Left forelimb (tissue), 1 donor: ENCODE measurements around the gene AKNA.

Experiments used
- DNase-seq: peaks from one replicate; pipeline ENCODE4 v3.0.0-alpha.2; 2018; ENCODE audit warnings: low spot score

The AKNA gene

DNA sequence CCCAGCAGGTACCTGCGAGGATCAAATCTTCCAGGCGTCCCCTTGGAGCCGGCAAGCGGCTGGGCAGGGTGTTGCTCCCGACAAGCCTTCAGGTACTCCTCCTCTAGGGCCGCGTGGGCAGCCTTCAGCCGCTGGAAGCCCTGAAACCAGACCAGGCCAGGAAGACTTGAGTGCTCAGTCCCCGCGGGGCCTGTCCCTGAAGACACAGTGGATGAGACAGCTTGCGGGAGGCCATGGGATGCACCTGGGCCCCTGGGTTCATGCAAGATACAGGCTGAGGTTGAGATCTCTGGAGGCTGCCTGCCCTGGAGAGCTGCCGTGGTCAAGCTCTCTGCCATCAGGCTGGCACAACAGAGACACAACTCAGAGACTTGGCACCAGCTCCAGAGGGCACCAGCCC, 25.4 kb downstream of the AKNA start:
- no peak for DNase-seq

DNA sequence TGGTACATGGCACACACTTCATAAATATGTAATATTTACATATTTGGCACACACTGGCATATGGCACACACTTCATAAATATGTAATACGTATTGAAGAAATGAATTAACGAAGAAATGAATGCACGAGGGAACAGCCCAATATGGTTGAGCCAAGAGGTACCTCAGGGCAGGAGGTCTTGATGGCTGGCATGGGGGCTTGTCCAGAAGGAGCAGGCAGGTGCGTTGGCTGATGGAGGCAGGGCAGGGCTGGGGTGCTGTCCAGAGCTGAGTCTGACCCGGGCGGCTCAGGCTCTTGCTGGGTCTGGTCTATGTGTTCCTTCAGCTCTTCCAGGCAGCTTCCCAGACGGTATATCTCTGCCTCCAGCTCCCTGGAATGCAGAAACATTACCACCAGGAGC, 26.2 kb downstream of the AKNA start:
- no peak for DNase-seq

DNA sequence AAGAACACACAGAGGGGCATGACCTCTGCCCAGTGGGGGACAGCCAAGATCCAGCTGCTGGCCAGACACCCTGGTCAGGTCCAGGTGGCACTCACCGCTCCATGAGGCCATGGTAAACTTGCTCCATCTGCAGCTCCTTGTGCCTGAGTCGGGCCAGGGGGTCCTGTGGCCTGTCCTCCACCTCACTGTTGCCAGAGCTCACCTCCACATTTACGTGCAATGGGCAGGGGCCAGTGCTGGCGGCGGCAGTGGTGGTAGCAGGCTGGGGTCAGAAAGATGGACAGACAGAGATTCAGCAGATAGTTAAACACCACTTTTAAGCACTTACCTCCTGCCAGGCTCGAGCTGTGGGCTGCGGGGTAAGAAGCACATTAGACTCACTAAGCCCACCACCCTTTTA, 28.0 kb downstream of the AKNA start:
- DNase-seq: no peak

DNA sequence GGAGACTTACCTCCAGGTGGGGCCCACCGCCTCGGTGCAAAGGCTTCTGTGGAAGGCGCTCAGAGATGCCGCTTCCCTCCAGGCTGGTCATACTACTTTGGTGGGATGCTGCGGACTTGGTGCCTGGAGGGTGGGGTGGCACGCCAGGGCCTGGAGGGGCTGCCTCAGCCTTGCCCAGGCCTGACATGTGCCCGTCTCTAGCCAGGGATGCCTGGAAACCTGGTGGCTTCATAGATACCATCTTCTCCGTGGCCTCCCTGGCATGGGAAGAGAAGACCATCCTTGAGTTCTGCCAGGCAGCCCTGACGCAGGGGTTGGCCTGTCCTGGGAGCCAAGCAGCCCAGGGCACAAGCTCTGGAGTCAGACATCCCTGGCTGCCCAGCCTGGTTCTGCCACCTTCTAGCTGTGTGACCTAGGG, 29.9 kb downstream of the AKNA start:
- DNase-seq: no peak

DNA sequence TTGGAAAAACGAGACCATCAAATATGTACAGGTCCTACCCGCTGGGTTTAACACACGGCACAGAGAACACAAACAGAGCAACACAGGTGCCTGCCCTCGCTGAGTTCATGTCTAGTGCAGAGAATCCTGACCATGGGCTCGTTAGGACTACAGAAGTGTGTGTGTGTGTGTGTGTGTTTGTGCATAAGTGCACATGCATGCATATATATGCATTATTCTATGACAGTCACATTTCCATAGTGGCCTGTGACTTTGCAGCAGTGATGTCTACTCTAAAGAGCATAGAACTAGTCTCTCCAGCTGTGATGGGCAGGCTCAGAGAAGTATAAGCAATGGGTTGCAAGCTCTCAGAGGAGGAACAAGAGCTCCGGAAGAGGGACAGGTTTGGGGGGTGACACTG, 30.4 kb downstream of the AKNA start:
- no peak for DNase-seq

DNA sequence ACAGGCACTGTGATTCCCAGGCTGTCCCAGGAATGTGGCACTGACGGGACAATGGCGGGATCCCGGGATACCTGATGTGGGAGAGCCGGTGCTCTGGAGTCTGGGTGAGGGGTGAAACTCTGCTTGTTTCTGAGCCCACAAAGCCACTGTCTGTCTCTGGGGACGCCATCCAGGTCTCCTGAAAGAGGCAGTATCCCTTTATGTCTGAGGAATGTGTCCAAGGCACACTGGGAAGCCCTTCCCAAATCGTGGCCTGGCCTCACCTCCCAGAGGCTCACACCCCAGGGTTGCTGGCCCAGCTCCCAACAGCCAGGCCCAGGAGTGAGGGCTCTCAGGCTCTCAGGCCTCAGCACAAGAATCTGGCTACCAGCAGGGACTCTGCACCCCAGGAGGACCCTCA, 31.0 kb downstream of the AKNA start:
- no peak for DNase-seq

DNA sequence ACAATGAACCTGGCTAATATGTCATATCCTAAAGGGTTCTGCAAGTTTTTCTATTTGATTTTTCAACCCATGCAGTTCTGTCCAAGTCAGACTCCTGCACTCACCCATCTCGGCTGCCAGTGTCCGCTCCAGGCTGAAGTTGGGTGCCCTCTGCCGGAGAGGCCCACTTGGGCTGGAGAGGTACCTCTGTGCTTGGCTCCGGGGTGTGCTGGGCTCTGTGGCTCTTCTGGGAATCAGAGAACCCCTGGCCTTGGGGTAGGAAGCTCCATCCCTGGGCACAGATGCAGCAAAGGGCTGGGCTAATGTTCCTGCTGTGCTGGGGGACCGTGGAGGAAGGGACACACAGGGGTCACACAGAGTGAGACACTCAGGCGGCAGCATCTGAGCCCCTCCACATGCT, 32.0 kb downstream of the AKNA start:
- DNase-seq: no peak

DNA sequence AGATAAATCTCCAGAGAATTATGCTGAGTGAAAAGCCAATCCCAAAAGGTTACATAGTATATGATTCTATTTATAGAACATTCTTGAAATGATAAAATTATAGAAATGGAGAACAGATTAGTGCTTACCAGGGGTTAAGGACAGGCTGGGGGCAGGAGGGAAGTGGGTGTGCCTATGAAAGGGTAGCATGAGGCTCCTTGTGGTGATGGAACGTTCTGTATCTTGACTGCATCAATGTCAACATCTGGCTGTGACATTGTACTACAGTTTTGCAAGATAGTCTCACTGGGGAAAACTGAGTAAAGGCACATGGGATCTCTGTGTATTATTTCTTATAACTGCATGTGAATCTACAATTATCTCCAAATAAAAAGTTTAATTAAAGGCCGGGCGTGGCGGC, 35.9 kb downstream of the AKNA start:
- DNase-seq: no peak

DNA sequence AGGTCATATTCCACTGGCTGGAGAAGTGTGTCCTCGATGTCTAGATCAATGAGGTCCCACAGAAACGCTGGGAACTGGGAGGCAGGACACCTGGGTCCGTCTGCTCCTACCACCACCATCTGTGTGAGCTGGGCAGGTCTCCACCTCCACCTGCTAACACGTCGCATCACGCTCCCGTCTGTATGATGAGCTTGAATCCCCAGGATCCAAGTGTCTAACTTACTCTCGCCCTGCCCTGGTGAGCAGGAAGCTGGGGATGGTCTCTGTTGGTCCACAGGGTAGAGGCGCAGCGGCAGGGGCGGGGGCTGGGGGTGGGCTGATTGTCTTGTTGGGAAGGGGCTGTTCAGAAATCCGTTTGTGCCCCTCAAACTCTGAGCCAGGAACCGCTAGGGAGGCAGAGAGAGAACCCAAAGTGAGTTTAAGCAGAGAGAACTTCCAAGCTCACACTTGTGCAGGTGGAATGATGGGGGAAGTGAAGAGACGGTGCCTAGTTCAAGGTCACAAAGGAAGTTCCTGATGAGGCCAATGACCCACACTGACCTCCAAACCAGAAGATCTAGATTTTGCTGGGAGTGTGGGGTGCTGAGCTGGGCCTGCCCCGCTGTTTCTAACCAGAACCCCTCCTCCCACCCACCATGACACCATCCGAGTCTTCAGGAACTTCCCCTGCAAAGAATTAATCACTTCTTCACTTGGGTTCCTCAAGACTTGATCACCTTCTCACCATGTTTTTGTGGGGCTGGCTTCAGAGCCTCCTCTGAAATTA, 37.0 kb downstream of the AKNA start:
- DNase-seq: no peak

DNA sequence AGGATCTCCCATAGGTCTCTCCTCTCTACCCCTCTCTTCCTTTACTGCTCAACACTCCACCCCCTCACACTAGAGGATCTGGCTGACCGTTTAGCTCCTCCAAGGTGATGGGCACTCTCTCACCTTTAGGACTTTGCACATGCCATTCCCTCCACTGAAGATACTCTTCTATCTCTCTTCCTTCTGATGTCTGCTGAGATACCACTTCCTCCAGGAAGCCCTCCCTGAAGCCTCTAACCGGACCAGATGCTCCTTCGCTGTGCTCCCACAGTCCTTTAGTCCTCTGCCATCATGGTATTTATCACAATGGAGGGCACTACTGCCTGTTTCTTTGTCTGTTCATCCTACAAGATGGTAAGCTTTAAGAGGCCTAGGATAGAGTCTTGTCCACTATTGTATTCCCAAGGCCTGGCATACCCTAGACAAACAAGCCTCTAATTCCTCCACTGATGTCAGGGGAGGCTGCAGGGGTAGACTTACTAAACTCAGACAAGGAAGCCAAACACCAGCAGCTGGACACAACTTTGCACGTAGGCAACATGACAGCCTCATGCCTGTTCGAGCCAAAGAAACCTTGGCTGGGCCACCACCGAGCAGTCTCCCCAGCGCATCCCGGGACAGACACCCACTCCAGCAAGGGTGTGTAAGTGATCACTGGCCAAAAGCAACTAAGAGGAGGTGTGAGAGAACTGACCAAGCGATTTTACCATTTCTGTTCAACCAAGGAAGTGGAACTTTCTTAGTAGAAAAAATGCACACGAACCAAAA, 37.9 kb downstream of the AKNA start:
- DNase-seq: no peak

DNA sequence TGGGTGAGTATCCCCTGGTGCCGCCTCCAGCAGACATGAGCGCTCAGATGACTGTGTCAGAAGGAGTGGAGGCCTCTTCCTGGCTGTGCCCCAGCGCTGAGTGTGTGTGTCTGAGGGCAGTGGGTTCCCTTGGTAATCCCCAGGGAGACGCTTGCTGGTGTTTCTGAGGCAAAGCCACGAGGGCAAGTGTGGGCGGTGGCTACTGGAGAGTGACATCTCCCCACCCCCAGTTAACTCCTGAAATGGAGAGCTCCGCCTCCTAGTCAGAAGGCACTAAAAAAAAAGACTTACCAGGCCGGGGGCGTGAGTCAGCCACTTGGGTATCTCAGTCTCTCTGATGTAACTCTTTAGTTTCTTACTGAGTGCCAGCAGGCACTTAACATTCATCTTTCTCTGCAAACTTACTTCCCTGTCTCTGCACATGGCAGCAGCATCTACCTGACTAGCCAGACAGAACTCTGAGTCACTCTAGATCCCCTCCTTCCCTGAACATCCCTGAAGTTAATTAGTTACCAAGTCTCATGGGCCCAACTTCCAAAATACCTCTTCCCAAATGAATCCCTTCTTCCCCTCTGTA, 38.8 kb downstream of the AKNA start:
- no peak for DNase-seq

DNA sequence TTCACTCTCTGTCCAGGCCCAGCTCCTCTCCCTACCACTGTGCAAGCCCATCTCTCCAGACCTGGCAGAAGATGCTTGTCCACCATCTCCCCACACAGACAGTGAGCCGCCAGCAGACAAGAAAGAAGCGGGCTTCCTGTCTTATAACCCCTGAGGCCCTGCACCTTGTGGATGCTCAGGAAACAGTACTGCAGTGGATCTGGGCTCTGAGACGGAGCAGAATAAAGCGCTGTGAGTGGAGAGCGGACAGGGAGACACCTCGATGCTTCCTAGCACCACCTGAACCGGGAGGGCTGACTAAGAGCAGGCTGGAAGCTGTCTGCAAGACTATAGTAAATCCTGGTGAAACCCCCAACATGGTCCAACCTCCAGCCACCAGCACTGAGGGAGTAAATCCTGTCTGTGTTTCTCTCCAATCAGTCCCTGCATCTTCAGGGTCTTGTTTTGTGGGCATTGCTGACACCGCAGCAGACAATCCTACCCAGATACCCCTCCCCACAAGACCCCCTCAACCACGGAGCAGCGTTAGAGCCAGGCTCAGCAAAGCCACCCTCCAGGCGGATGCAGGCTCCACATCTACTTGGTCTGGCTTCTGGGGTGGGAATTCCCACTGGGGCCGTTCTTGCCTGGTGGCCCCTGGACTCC, 39.4 kb downstream of the AKNA start:
- no peak for DNase-seq

DNA sequence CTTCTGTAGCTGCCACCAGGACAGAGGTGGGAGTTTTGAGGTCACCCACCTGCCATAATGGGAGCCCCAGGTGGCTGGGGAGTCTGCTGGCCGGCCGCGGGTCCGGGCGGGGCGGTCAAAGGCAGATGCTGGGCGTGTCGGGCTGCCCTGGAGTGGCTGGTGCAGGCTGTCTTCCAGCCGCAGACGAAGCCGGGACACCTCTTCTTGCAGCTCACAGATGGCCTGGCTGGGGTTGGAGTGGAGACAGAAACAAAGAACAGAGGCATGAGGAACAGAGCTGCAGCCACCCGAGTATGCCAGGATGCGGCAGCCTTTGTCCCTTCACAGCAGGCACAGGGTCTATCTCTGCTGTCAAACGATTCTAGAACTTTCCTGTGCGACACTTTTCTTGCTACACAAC, 40.1 kb downstream of the AKNA start:
- no peak for DNase-seq

DNA sequence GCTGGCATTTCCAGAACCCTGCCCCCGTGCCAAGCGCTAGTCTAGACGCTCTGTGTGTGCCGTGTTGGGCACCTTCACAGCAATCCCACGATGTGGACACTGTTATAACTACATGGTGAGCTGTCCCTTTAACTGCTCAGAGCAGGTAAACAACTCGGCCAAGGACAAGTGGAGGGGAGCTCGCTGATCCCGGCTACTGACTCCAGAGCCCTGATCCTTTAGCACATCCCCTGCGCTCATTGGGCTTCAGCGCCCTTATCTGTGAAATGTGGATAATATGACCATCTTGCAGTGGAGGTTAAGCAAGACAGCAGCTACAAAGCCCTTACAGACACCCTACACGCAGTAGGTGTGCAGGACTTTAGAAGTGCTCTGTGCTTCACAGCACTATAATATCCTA, 41.6 kb downstream of the AKNA start:
- no peak for DNase-seq

DNA sequence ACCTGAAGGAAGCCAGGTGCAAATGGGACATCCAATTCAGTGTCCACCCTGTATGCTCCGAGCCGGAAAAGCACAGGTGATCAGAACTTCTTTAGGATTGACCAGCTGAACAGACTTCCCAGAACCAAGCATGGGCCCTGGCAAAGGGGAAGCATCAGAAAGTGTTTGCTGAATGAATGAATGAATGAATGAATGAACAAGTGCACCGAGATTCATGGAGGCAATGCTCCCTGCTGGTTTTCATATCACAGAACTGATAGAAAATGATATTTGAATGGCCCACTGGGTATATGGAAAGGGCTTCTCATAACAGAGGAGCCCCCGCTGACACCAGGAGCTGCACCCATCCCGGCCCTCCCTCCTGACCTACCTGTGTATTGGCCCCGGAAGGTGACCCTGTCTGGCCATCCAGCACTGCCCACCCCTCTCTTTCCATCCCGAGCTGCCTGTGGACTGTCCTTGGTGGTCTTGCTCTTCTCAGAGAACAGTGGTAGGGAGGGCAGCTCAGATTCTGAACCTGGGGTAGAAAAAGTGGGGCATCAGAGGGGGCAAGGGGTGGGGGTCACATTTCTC, 42.2 kb downstream of the AKNA start:
- no peak for DNase-seq

DNA sequence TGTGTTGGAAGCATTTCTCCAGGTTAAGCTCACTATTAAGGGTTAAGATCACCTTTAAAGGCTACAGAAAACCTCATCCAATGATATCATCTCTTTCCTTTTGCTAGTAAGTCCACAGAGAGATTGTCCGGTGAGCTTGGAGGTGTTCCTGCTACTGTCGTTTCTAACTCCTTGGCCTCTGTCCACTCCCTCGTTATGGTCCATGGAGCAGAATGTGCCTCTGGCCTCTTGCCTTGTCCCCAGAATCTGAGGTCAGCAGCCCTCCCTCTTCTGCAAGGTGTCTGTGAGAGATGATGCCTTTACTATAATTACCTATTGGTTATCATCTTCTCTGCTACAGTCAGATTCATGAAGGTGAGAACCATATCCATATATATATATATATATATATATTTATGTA, 43.1 kb downstream of the AKNA start:
- no peak for DNase-seq

DNA sequence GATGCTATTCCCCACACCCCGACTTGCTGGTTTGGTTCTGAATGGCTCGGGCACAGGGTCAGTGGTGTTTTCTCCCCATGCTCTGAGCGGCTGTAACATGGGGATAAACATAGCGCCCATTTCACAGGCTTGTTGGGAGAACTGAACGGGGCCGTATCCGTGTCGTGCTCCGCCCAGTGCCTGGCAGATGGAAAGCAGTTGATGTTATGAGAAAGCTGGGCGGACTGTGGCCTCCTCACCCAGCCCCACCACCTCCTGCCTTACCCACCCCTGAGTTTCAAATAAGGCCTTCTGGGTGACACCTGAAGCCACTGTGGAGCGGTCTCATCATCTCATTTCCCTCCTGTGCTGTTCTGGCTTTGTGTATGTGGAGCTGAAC, 43.6 kb downstream of the AKNA start:
- DNase-seq: no peak

DNA sequence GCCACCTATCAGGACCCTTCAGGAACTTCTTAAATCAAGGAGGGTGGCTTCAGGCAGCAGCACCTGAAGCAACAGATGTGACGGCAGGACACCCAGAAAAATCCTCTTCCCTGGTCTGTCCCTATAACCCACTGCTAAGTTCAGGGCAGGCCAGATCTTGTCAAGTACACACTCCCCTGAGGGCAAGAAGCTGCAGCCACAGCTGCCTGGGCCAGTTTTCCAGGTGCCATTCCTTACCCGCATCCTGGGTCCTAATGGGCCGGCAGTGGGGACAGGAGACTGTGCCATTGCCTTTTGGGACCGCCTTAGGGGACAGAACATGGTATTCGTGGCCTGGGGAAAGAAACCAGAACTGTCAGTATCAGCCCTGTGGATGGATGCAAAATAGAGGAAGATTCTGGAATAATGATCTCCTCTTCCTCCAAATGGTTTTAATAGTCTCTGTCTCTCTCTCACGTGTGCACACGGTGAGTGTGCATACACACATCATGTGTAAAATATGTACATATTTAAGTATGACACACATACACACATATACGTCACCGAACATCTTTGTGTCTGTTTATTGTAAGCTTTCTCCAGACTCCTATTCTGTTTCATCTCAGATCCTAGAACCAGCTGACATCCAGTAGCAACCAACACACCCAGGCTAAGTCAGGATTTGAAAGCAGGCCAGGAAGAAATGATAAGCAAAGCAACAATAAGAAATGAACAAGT, 44.2 kb downstream of the AKNA start:
- no peak for DNase-seq

DNA sequence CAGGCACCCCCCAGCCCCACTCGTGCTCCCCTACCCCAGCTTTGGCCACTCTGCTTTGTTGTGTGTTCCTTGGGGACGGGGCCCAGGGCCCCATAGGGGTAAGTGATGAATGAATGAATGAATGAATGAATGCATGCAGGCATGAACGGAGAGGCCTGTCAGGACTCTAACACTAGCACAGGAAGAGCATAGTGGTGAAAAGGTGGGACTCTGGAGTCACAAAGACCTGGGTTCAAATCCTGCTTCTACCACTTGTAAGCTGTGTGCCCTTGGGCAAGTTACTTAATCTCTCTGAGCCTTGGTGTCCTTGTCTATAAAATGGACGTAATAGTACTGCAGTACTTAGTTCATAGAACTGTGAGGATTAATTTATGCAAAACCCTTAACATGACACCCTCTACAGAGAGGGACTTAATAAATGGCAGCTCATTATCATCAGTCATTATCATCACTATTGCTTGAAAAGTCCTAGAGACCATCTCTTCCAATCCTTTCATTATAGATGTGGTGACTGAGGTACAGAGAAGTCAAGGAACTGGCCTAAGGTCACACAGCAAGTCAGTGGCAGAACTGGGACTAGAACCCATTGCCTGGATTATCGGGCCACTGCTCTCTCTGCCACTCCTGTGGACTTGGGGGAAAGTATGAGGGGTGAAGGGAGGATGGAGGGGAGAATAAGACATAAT, 44.9 kb downstream of the AKNA start:
- no peak for DNase-seq

DNA sequence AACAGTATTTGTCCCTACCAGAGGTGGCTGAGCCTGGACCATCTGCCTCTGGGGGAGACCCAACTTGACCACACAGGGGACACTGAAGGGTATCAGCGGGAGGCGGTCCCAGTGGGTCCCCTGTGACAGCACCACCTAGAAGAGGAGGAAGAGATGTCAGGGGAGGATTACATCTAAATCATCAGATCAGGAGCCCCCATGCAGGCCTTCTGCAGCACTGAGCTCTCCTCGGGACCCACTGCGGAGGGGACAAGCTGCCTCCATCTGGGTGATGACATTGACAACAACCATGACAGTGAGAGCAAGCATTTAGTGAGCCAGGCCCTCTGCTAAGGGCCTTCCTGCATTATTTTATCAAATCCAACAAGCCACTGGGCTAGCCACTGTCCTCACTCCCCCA, 45.8 kb downstream of the AKNA start:
- no peak for DNase-seq

DNA sequence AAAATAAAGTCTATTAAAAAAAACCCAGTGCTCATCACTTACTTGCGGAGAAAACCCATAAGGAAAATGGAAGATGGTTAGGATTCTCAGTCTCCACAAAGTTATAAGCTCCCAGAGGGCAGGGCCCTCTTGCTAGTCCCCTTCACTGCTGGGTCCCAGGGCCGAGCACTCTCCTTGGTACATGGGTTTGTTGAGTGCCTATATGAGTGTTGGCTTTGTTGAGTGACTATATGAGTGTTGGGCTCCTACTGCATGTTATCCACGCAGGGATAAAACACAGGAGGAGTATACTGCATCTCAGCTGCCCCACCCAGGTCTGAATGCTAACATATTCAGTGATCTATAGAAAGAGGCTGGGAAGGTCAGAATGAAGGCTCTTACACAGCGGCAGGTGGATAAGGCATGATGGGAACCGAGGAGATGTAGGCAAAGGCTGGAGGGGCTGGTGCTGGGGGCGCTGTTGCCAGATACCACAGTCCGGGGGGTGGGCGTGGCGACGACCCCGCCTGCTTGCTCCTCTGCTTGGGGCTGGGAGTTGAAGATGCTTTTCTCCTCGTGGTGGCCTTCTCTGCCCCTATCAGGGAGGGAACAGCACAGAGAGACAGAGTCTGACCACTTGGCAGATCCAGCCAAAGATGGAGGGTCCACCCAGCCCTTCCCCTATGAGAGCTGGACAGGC, 46.5 kb downstream of the AKNA start:
- no peak for DNase-seq
